Activated naive CD8-positive, alpha-beta T cell treated with anti-CD3 and anti-CD28 coated beads for 36 hours (primary cell): ENCODE measurements around the gene DPH3. TPM values are rescaled to one million over a fixed set of nuclear protein-coding genes. Genes with fewer than 3 reads are reported as not detected.

Experiments used
- DNase-seq: peaks from one replicate; pipeline ENCODE4 v3.0.0; 2021
- H3K27ac Mint-ChIP-seq: one replicate; pipeline ENCODE4 v1.8.0; 2022; ENCODE audit warnings: mild to moderate bottlenecking, moderate library complexity, mixed read lengths
- H3K27me3 Mint-ChIP-seq: one replicate; pipeline ENCODE4 v1.8.0; 2022; ENCODE audit warnings: mild to moderate bottlenecking, mixed read lengths
- H3K36me3 Mint-ChIP-seq: one replicate; pipeline ENCODE4 v1.8.0; 2021; ENCODE audit warnings: mild to moderate bottlenecking, mixed read lengths
- H3K4me1 Mint-ChIP-seq: one replicate; pipeline ENCODE4 v1.8.0; 2021; ENCODE audit warnings: mixed read lengths
- H3K4me3 Mint-ChIP-seq: one replicate; pipeline ENCODE4 v1.8.0; 2022; ENCODE audit warnings: mild to moderate bottlenecking, moderate library complexity, mixed read lengths
- H3K9me3 Mint-ChIP-seq: one replicate; pipeline ENCODE4 v1.8.0; 2022; ENCODE audit warnings: mixed read lengths
- total RNA-seq, 2 experiments: library from RNA; stranded (reverse); gene quantifications; one replicate each; pipeline ENCODE4 v1.2.3, GENCODE V29; 2021

DPH3 gene
- total RNA-seq, 2 experiments from 2014 or later, result 28.2 to 28.7 TPM

GRCh38 chr3:16239086-16239770, 25.5 kb downstream of the DPH3 start:
- Mint-ChIP-seq H3K4me3 (no peak overlapping the region), H3K27ac (no peak overlapping the region), H3K27me3 (no peaks in the 10 kb centered on the region), H3K4me1 (peaks cover 4% of the 10 kb centered on the region), H3K9me3 (no peaks in the 10 kb centered on the region), H3K36me3 (no peaks in the 10 kb centered on the region)
- DNase-seq, result no peak

- Mint-ChIP-seq H3K27ac (no peak overlapping the region), H3K27me3 (peaks cover 2% of the 10 kb centered on the region)
These were observed 27.8 kb downstream of the DPH3 start for GRCh38 chr3:16236856-16237393.

GRCh38 chr3:16236030-16236639, 28.6 kb downstream of the DPH3 start:
- peaks cover 4% of the 10 kb centered on the region for H3K4me1 Mint-ChIP-seq
- no peak overlapping the region for H3K4me3 Mint-ChIP-seq
- no peaks in the 10 kb centered on the region for H3K9me3 Mint-ChIP-seq
- H3K36me3 Mint-ChIP-seq, result no peaks in the 10 kb centered on the region
- no peak overlapping the region for H3K27ac Mint-ChIP-seq
- DNase-seq, result no peak
- H3K27me3 Mint-ChIP-seq, result peaks cover 2% of the 10 kb centered on the region

More at GRCh38 chr3:16236856-16237393, 27.8 kb downstream of the DPH3 start:
- Mint-ChIP-seq H3K4me1 (peaks cover 4% of the 10 kb centered on the region), H3K36me3 (no peaks in the 10 kb centered on the region), H3K9me3 (no peaks in the 10 kb centered on the region), H3K4me3 (no peak overlapping the region)
- no peak for DNase-seq

GRCh38 chr3:16234281-16234680, 30.5 kb downstream of the DPH3 start:
- Mint-ChIP-seq H3K36me3 (no peaks in the 10 kb centered on the region), H3K4me3 (no peak overlapping the region), H3K4me1 (no peaks in the 10 kb centered on the region), H3K9me3 (no peaks in the 10 kb centered on the region), H3K27me3 (peaks cover 2% of the 10 kb centered on the region), H3K27ac (no peak overlapping the region)
- DNase-seq, result no peak

- no peaks in the 10 kb centered on the region for H3K36me3 Mint-ChIP-seq
- peaks cover 2% of the 10 kb centered on the region for H3K27me3 Mint-ChIP-seq
- H3K9me3 Mint-ChIP-seq, result no peaks in the 10 kb centered on the region
- H3K27ac Mint-ChIP-seq, result no peak overlapping the region
- H3K4me3 Mint-ChIP-seq, result no peak overlapping the region
- DNase-seq, result no peak
- H3K4me1 Mint-ChIP-seq, result no peaks in the 10 kb centered on the region
These were observed 30.9 kb downstream of the DPH3 start for GRCh38 chr3:16233806-16234205.

- DNase-seq, result no peak
- H3K36me3 Mint-ChIP-seq, result no peaks in the 10 kb centered on the region
- H3K9me3 Mint-ChIP-seq, result no peaks in the 10 kb centered on the region
- peaks cover 2% of the 10 kb centered on the region for H3K27me3 Mint-ChIP-seq
- no peak overlapping the region for H3K27ac Mint-ChIP-seq
- H3K4me1 Mint-ChIP-seq, result no peaks in the 10 kb centered on the region
- H3K4me3 Mint-ChIP-seq, result no peak overlapping the region
These were observed 32.8 kb downstream of the DPH3 start for GRCh38 chr3:16231983-16232382.

GRCh38 chr3:16229681-16230080, 35.1 kb downstream of the DPH3 start:
- peaks cover 2% of the 10 kb centered on the region for H3K27me3 Mint-ChIP-seq
- H3K27ac Mint-ChIP-seq, result no peak overlapping the region
- no peaks in the 10 kb centered on the region for H3K4me1 Mint-ChIP-seq
- DNase-seq, result no peak
- H3K9me3 Mint-ChIP-seq, result no peaks in the 10 kb centered on the region
- no peaks in the 10 kb centered on the region for H3K36me3 Mint-ChIP-seq
- no peak overlapping the region for H3K4me3 Mint-ChIP-seq

GRCh38 chr3:16227566-16227965, 37.2 kb downstream of the DPH3 start:
- H3K9me3 Mint-ChIP-seq, result no peaks in the 10 kb centered on the region
- peaks cover 2% of the 10 kb centered on the region for H3K27me3 Mint-ChIP-seq
- H3K36me3 Mint-ChIP-seq, result no peaks in the 10 kb centered on the region
- no peak overlapping the region for H3K27ac Mint-ChIP-seq
- no peak for DNase-seq
- peaks cover 1% of the 10 kb centered on the region for H3K4me1 Mint-ChIP-seq
- H3K4me3 Mint-ChIP-seq, result no peak overlapping the region

- Mint-ChIP-seq H3K9me3 (no peaks in the 10 kb centered on the region), H3K27me3 (no peaks in the 10 kb centered on the region), H3K4me3 (no peak overlapping the region), H3K36me3 (no peaks in the 10 kb centered on the region), H3K27ac (no peak overlapping the region), H3K4me1 (peaks cover 1% of the 10 kb centered on the region)
- no peak for DNase-seq
These were observed 40.4 kb downstream of the DPH3 start for GRCh38 chr3:16224325-16224724.

- H3K27me3 Mint-ChIP-seq, result no peaks in the 10 kb centered on the region
- no peak overlapping the region for H3K27ac Mint-ChIP-seq
- H3K9me3 Mint-ChIP-seq, result no peaks in the 10 kb centered on the region
- no peak for DNase-seq
- H3K36me3 Mint-ChIP-seq, result no peaks in the 10 kb centered on the region
- H3K4me3 Mint-ChIP-seq, result no peak overlapping the region
- peaks cover 1% of the 10 kb centered on the region for H3K4me1 Mint-ChIP-seq
These were observed 42.2 kb downstream of the DPH3 start for GRCh38 chr3:16222547-16222946.

- Mint-ChIP-seq H3K4me1 (peaks cover 1% of the 10 kb centered on the region), H3K27ac (no peak overlapping the region), H3K27me3 (no peaks in the 10 kb centered on the region), H3K4me3 (no peak overlapping the region), H3K36me3 (no peaks in the 10 kb centered on the region), H3K9me3 (no peaks in the 10 kb centered on the region)
- no peak for DNase-seq
These were observed 42.8 kb downstream of the DPH3 start for GRCh38 chr3:16221990-16222389.

GRCh38 chr3:16219777-16220176, 45.0 kb downstream of the DPH3 start:
- Mint-ChIP-seq H3K9me3 (no peaks in the 10 kb centered on the region), H3K36me3 (no peaks in the 10 kb centered on the region), H3K4me3 (no peak overlapping the region), H3K27ac (no peak overlapping the region), H3K27me3 (no peaks in the 10 kb centered on the region), H3K4me1 (peaks cover 1% of the 10 kb centered on the region)
- DNase-seq, result no peak

GRCh38 chr3:16216373-16216935, 48.3 kb downstream of the DPH3 start:
- Mint-ChIP-seq H3K4me3 (no peak overlapping the region), H3K27me3 (no peaks in the 10 kb centered on the region), H3K4me1 (no peaks in the 10 kb centered on the region), H3K27ac (no peak overlapping the region), H3K9me3 (no peaks in the 10 kb centered on the region), H3K36me3 (no peaks in the 10 kb centered on the region)
- DNase-seq, result no peak

- DNase-seq, result no peak
- H3K27me3 Mint-ChIP-seq, result no peaks in the 10 kb centered on the region
- H3K4me1 Mint-ChIP-seq, result peaks cover 2% of the 10 kb centered on the region
- no peak overlapping the region for H3K4me3 Mint-ChIP-seq
- no peak overlapping the region for H3K27ac Mint-ChIP-seq
- H3K36me3 Mint-ChIP-seq, result no peaks in the 10 kb centered on the region
- H3K9me3 Mint-ChIP-seq, result no peaks in the 10 kb centered on the region
These were observed 50.4 kb downstream of the DPH3 start for GRCh38 chr3:16214366-16214765.

GRCh38 chr3:16211176-16211904, 53.4 kb downstream of the DPH3 start:
- DNase-seq, result no peak
- H3K4me1 Mint-ChIP-seq, result peaks cover 2% of the 10 kb centered on the region
- no peaks in the 10 kb centered on the region for H3K36me3 Mint-ChIP-seq
- H3K27me3 Mint-ChIP-seq, result no peaks in the 10 kb centered on the region
- H3K9me3 Mint-ChIP-seq, result no peaks in the 10 kb centered on the region
- no peak overlapping the region for H3K4me3 Mint-ChIP-seq
- H3K27ac Mint-ChIP-seq, result no peak overlapping the region
